Kidney (tissue), 14 donors: ENCODE data around the gene MLLT10. TPM values are rescaled to one million over a fixed set of nuclear protein-coding genes. Genes with fewer than 3 reads are reported as not detected.

Experiments
- DNase-seq, 5 donors: peaks; one replicate each; pipeline ENCODE4 v3.0.0-alpha.2; 2013 to 2020
- FAIRE-seq: peaks from 2 replicates; lab custom pipeline; 2012; peaks lifted over from hg19 to GRCh38; lab: Jason Lieb, UNC
- H3K27ac ChIP-seq, 2 donors: one replicate each; pipeline ENCODE4 v1.7.0; 2013; ENCODE audit warnings: low read depth in 2 of 2, low read length in 2 of 2, inconsistent platforms in 1 of 2
- H3K27me3 ChIP-seq: one replicate; pipeline ENCODE4 v1.7.1; 2013; ENCODE audit warnings: low read length, inconsistent platforms; ENCODE audit not compliant: control insufficient read depth, insufficient read depth
- H3K36me3 ChIP-seq, 3 donors: one replicate each; pipeline versions ENCODE4 v1.7.0 to v1.7.1; 2013; ENCODE audit warnings: low read length in 3 of 3, control low read depth in 1 of 3, inconsistent platforms in 1 of 3; ENCODE audit not compliant: insufficient read depth in 3 of 3, control insufficient read depth in 2 of 3
- H3K4me1 ChIP-seq, 3 donors: one replicate each; pipeline versions ENCODE4 v1.7.0 to v1.7.1; 2013; ENCODE audit warnings: low read length in 3 of 3, inconsistent platforms in 1 of 3, low read depth in 1 of 3; ENCODE audit not compliant: control insufficient read depth in 2 of 3, insufficient read depth in 2 of 3
- H3K4me3 ChIP-seq, 3 donors: one replicate each; pipeline versions ENCODE4 v1.7.0 to v1.8.1; 2013; ENCODE audit warnings: low read length in 3 of 3, control low read depth in 1 of 3, inconsistent platforms in 1 of 3
- H3K9ac ChIP-seq, 3 donors: one replicate each; pipeline versions ENCODE4 v1.7.0 to v1.7.1; 2013; ENCODE audit warnings: low read length in 3 of 3, control low read depth in 1 of 3, inconsistent platforms in 1 of 3
- H3K9me3 ChIP-seq, 3 donors: one replicate each; pipeline versions ENCODE4 v1.7.0 to v1.7.1; 2013; ENCODE audit warnings: low read length in 3 of 3, control low read depth in 1 of 3, inconsistent platforms in 1 of 3; ENCODE audit not compliant: control insufficient read depth in 2 of 3, insufficient read depth in 1 of 3
- CTCF ChIP-seq: IDR thresholded peaks from 3 replicates; pipeline ENCODE4 v1.5.1; 2012; ENCODE audit warnings: mild to moderate bottlenecking, moderate library complexity, borderline replicate concordance; ENCODE audit not compliant: insufficient read depth; ENCODE audit errors: extremely low read depth
- intact Hi-C: fragments of 100-400 bp; cut with DNase I; formaldehyde crosslinking; loops from one replicate; pipeline ENCODE4 v1.11.1; 2022
- polyA plus RNA-seq: library from polyadenylated mRNA; stranded (reverse); fragments of 350-450 nt; fragmentation: Illumina TruSeq; extraction: RNeasy Lipid Tissue Mini Kit (QIAGEN cat#74804); gene quantifications from one replicate; pipeline ENCODE4 v1.2.3, GENCODE V29; 2014; ENCODE audit warnings: low read depth, low replicate concordance; ENCODE audit not compliant: insufficient read depth
- total RNA-seq: library from RNA; stranded (reverse); fragmentation: NEBNext Ultra II Directional; extraction: Animal tissue kit (Norgen Biotek cat#: 25700); gene quantifications from one replicate; pipeline ENCODE4 v1.2.1, GENCODE V29; 2021
- donor health status: control.
- donor health status: control.
- donor health status: control.
- donor health status: control.
- donor health status: control.
- donor health status: DM: yes; HTN: yes; CAD: no.
- donor health status: Normal renal cell carcinoma (clear cell type).

The MLLT10 gene
- total and polyA plus RNA-seq, 2 donors from 2014 or later, result 11.0 to 54.2 TPM

GRCh38 chr10:21603721-21604120 is 69.7 kb downstream of the MLLT10 start:
- Histone ChIP-seq H3K27me3 (no peaks in the 10 kb centered on the region), H3K4me1 (no peaks in the 10 kb centered on the region), H3K9ac (no peak overlapping the region), H3K9me3 (no peaks in the 10 kb centered on the region), H3K4me3 (no peak overlapping the region), H3K27ac (no peak overlapping the region), H3K36me3 (no peaks in the 10 kb centered on the region)
- DNase-seq (no peak), FAIRE-seq (no peak)
- no peak for TF ChIP-seq CTCF
- intact Hi-C loops, result no loop called here

- no peak for FAIRE-seq
- Histone ChIP-seq H3K4me3 (no peak overlapping the region), H3K9me3 (no peaks in the 10 kb centered on the region), H3K27me3 (no peaks in the 10 kb centered on the region), H3K4me1 (no peaks in the 10 kb centered on the region), H3K36me3 (no peaks in the 10 kb centered on the region), H3K9ac (no peak overlapping the region), H3K27ac (no peak overlapping the region)
- no peak for TF ChIP-seq CTCF
- intact Hi-C loops, result no loop called here
- no peak for DNase-seq
These were observed 70.6 kb downstream of the MLLT10 start for GRCh38 chr10:21604651-21605050.

GRCh38 chr10:21607907-21608306 is 73.9 kb downstream of the MLLT10 start:
- no peaks in the 10 kb centered on the region for H3K4me1 ChIP-seq
- DNase-seq, result no peak
- H3K27me3 ChIP-seq, result no peaks in the 10 kb centered on the region
- no peak for TF ChIP-seq CTCF
- H3K27ac ChIP-seq, result no peak overlapping the region
- no peak overlapping the region for H3K4me3 ChIP-seq
- H3K9me3 ChIP-seq, result no peaks in the 10 kb centered on the region
- H3K36me3 ChIP-seq, result no peaks in the 10 kb centered on the region
- FAIRE-seq, result peak; percentile 15
- H3K9ac ChIP-seq, result no peak overlapping the region
- intact Hi-C loops, result no loop called here

GRCh38 chr10:21614000-21614399 is 80.0 kb downstream of the MLLT10 start:
- no peak for TF ChIP-seq CTCF
- no peak for DNase-seq
- Histone ChIP-seq H3K4me1 (no peaks in the 10 kb centered on the region), H3K27ac (no peak overlapping the region), H3K9ac (no peak overlapping the region), H3K36me3 (no peaks in the 10 kb centered on the region), H3K9me3 (no peaks in the 10 kb centered on the region), H3K27me3 (no peaks in the 10 kb centered on the region), H3K4me3 (no peak overlapping the region)
- intact Hi-C loops, result no loop called here
- FAIRE-seq, result no peak
